ENCODE results near the gene EVI2B.
"Not testable (repeated sequence)": the region's sequence is repeated elsewhere in the genome, so short reads cannot be mapped to it uniquely, and the experiment has no call there.

Gene EVI2B

GRCh38 chr17:31269036-31269577 lies 44.7 kb downstream of the EVI2B start:
- DNase-seq, result no peak

DNA sequence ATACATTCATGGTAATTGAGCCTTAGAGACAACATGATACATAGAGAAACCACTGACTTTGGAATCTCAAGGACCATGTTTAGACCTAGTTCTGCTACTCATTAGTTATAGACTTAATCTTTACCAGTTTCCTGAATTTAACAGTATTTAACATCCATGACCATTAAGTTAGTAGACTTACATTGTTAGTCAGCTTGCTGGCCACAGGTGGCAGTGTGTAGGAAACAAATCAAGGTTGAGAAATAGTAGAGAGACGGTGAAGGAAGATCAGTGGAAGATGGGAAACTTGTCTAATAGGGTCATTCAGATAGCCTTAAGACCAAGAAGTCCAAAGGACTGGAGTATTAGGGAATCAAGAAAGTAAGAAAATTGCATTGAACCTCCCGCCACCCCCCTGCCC lies 47.8 kb downstream of the EVI2B start:
- DNase-seq, result no peak

GRCh38 chr17:31262923-31263322 lies 50.9 kb downstream of the EVI2B start:
- DNase-seq, result not testable (repeated sequence)

GRCh38 chr17:31261601-31262000 lies 52.3 kb downstream of the EVI2B start:
- DNase-seq, result no peak

DNA sequence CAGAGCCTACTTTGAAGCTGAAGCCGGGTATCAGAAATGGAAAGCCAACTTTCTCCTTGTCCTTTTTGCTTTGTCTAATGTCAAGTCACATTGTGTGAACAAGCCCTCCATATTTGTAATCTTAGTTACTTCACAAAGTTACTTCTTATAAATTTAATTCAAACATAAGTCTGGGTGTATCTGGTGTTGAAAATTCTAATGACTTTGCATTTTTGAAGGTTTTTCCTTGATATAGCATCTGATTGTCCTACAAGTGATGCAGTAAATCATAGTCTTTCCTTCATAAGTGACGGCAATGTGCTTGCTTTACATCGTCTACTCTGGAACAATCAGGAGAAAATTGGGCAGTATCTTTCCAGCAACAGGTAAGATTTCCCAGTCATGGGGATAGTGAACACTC lies 53.7 kb downstream of the EVI2B start:
- DNase-seq, result no peak

GRCh38 chr17:31256936-31257335 lies 56.9 kb downstream of the EVI2B start:
- DNase-seq, result no peak

- no peak for DNase-seq
Observed at GRCh38 chr17:31254654-31255053, 59.2 kb downstream of the EVI2B start.
